ENCODE data around the gene TTLL6.

GRCh38 chr17:48725288-48726064 lies 91.6 kb downstream of the TTLL6 start:
- TF ChIP-seq CTCF (IDR thresholded peaks at IDR 0.05), result no peak
- no peak for TF ChIP-seq POLR2A (IDR thresholded peaks at IDR 0.05)
